Heart right ventricle (tissue), 16 donors: ENCODE results near the gene FUT6. TPM values are rescaled to one million over a fixed set of nuclear protein-coding genes. Genes with fewer than 3 reads are reported as not detected.

Experiments
- ATAC-seq, 8 donors: fragments of 200-7000 bp; cut with Tn5 transposase; one replicate each; pipeline ENCODE4 v1.9.1; 2020; ENCODE audit warnings: mild to moderate bottlenecking in 8 of 8, moderate library complexity in 8 of 8, moderate number of reproducible peaks in 1 of 8
- DNase-seq, 2 donors: peaks; one replicate each; pipeline ENCODE4 v3.0.0-alpha.2; 2020
- H3K27ac ChIP-seq, 10 donors: fragments of 200-600 bp; sonication (generic) in 2 of 10; one replicate each; pipeline versions ENCODE4 v1.5.0 to v1.8.0; 2020 to 2022; ENCODE audit warnings: mild to moderate bottlenecking in 3 of 10
- H3K27me3 ChIP-seq, 7 donors: fragments of 200-600 bp; one replicate each; pipeline ENCODE4 v1.8.0; 2021 to 2022; ENCODE audit warnings: mild to moderate bottlenecking in 2 of 7
- H3K36me3 ChIP-seq, 9 donors: fragments of 200-600 bp; sonication (generic) in 1 of 9; one replicate each; pipeline versions ENCODE4 v1.5.0 to v1.8.0; 2020 to 2022; ENCODE audit warnings: mild to moderate bottlenecking in 2 of 9
- H3K4me1 ChIP-seq, 9 donors: fragments of 200-600 bp; sonication (generic) in 1 of 9; one replicate each; pipeline versions ENCODE4 v1.5.0 to v1.8.0; 2020 to 2022; ENCODE audit warnings: mild to moderate bottlenecking in 4 of 9
- H3K4me3 ChIP-seq, 10 donors: fragments of 200-600 bp; sonication (generic) in 2 of 10; one replicate each; pipeline versions ENCODE4 v1.5.0 to v1.8.0; 2020 to 2022; ENCODE audit warnings: mild to moderate bottlenecking in 7 of 10, moderate library complexity in 2 of 10
- H3K9me3 ChIP-seq, 11 donors: fragments of 200-600 bp in 10 of 11; sonication (generic) in 2 of 11; one replicate each; pipeline versions ENCODE4 v1.5.0 to v1.8.0; 2013 to 2022; ENCODE audit warnings: mild to moderate bottlenecking in 2 of 11, control low read depth in 1 of 11, moderate library complexity in 1 of 11
- CTCF ChIP-seq, 9 donors: fragments of 200-600 bp; sonication (generic) in 2 of 9; IDR thresholded peaks; one replicate each; pipeline versions ENCODE4 v1.5.0 to v1.8.0; 2021 to 2022; ENCODE audit warnings: antibody characterized with exemption in 9 of 9, mild to moderate bottlenecking in 5 of 9, moderate library complexity in 1 of 9
- WGBS, 2 donors: extraction: QIAGEN DNeasy Blood & Tissue Kit; methylation state at CpG; one replicate each; pipeline ENCODE4 v1.1.7; 2013; ENCODE audit warnings: inconsistent platforms in 1 of 2; 5-methylcytosine and 5-hydroxymethylcytosine counted together
- intact Hi-C, 10 donors: fragments of 100-400 bp; cut with DNase I; formaldehyde crosslinking; loops; one replicate each; pipeline versions ENCODE4 v1.11.1 to v1.14.2; 2022
- polyA plus RNA-seq, 2 donors: library from polyadenylated mRNA; stranded (reverse); fragments of 200-250 nt; gene quantifications; one replicate each; pipeline ENCODE4 v1.2.3, GENCODE V29; 2013
- total RNA-seq, 10 donors: library from RNA; stranded (reverse); fragmentation: NEBNext Ultra II Directional in 3 of 10; extraction: Animal tissue kit (Norgen Biotek cat#: 25700) in 3 of 10; gene quantifications; one replicate each; pipeline versions ENCODE4 v1.2.1 to v1.2.4, GENCODE V29; 2021 to 2023
- donor health status: Arrhythmogenic right ventricular cardiomyopathy.
- donor health status: ischemic (EF 13 %, LVEDD 7.1; RV severe dilation, severe dysfunction).
- donor health status: healthy with polysubstance abuse.
- donor health status: DM: no; HTN: yes; CAD: no.
- donor health status: DM: no; HTN: no; CAD: no.
- donor health status: ischemic (EF 25% LVEDD 6.9; RV normal size, moderate dysfunction).
- donor health status: ischemic (EF 25% LVEDD 5.7; RV mildly dilated, moderate dysfunction).
- donor health status: healthy.
- donor health status: DM: yes; HTN: yes; CAD: no.
- donor health status: Ischemic cardiomyopathy.
- donor health status: ischemic (EF 35%, LVEDD 5.7; RV mildly dilated, moderate dysfunction).
- donor health status: nonischemic (EF 11% LVEDD 7.7; RV severe dilation, severe dysfunction).
- donor health status: DM: yes; HTN: yes; CAD: no.
- donor health status: PGD.
- donor health status: ischemic (EF 29% LVEDD 5.4; RV normal size, mild dysfunction).
- donor health status: nonischemic (EF 23%, LVEDD 6.1; RV moderate dilation, normal function).

FUT6 gene
- total and polyA plus RNA-seq, 12 donors, result not detected

GRCh38 chr19:5828661-5829566 lies 10.6 kb downstream of the FUT6 start:
- peak in 3 of 9 donors; percentile 16 to 26 (median 23) for TF ChIP-seq CTCF (IDR thresholded peaks at IDR 0.05)
- peaks cover 0 to 25% (median 3%) of the 10 kb centered on the region in 9 donors for H3K4me1 ChIP-seq
- ATAC-seq (peak; percentile 25 to 82 (median 65)), DNase-seq (peak; percentile 43 to 54)
- H3K27me3 ChIP-seq, result peaks cover 0 to 39% (median 27%) of the 10 kb centered on the region in 7 donors
- intact Hi-C loops, result loop anchor here in 3 of 10 donors (5.0 kb wide), 2 partner anchors 53 to 63 kb away; no protein-coding TSS in a partner anchor
- H3K36me3 ChIP-seq, result no peaks in the 10 kb centered on the region
- H3K27ac ChIP-seq, result peak overlapping the region; percentile 35 to 89 (median 73)
- WGBS, 2 donors, result 3% methylated on average over 44 to 47 of the region's 47 CpGs
- H3K9me3 ChIP-seq, result no peaks in the 10 kb centered on the region
- H3K4me3 ChIP-seq, result peak overlapping the region in 9 of 10 donors; percentile 28 to 63 (median 40)

GRCh38 chr19:5827891-5828660 lies 11.4 kb downstream of the FUT6 start:
- H3K27ac ChIP-seq, result peak overlapping the region in 9 of 10 donors; percentile 50 to 89 (median 75)
- no peaks in the 10 kb centered on the region for H3K9me3 ChIP-seq

GRCh38 chr19:5827342-5827890 lies 12.1 kb downstream of the FUT6 start:
- H3K27me3 ChIP-seq, result peaks cover 0 to 39% (median 27%) of the 10 kb centered on the region in 7 donors
- ATAC-seq (peak in 1 of 8 donors; percentile 2), DNase-seq (no peak)
- no peaks in the 10 kb centered on the region for H3K36me3 ChIP-seq
- H3K27ac ChIP-seq, result peak overlapping the region in 7 of 10 donors; percentile 47 to 80 (median 70)
- H3K9me3 ChIP-seq, result no peaks in the 10 kb centered on the region
- no peak for TF ChIP-seq CTCF (IDR thresholded peaks at IDR 0.05)
- H3K4me1 ChIP-seq, result peaks cover 0 to 25% (median 3%) of the 10 kb centered on the region in 9 donors
- intact Hi-C loops, result loop anchor here in 3 of 10 donors (5.0 kb wide), 2 partner anchors 55 to 65 kb away; no protein-coding TSS in a partner anchor
- 18% methylated on average over 35 to 37 of the region's 37 CpGs for WGBS, 2 donors
- H3K4me3 ChIP-seq, result peak overlapping the region in 7 of 10 donors; percentile 28 to 63 (median 46)

More at GRCh38 chr19:5827891-5828660, 11.4 kb downstream of the FUT6 start:
- 1 to 3% methylated on average over 90 to 91 of the region's 91 CpGs for WGBS, 2 donors
- DNase-seq, result peak; percentile 81 to 84
- intact Hi-C loops, result loop anchor here in 3 of 10 donors (5.0 kb wide), 2 partner anchors 54 to 64 kb away; no protein-coding TSS in a partner anchor
- Histone ChIP-seq H3K4me1 (peaks cover 0 to 25% (median 3%) of the 10 kb centered on the region in 9 donors), H3K27me3 (peaks cover 0 to 39% (median 27%) of the 10 kb centered on the region in 7 donors), H3K4me3 (peak overlapping the region; percentile 6 to 63 (median 39)), H3K36me3 (no peaks in the 10 kb centered on the region)
- no peak for TF ChIP-seq CTCF (IDR thresholded peaks at IDR 0.05)
- peak; percentile 72 to 84 (median 82) for ATAC-seq
